K562 treated with DMSO at 1 percent for 4 hours (cell line): ENCODE measurements around the gene ERP29. TPM values are rescaled to one million over a fixed set of nuclear protein-coding genes. Genes with fewer than 3 reads are reported as not detected.

ENCODE experiments used
- total RNA-seq: library from RNA; unstranded; fragments of 300-600 nt; gene quantifications from 2 replicates; pipeline ENCODE4 v1.2.3, GENCODE V29; 2022; ENCODE audit not compliant: insufficient read depth

ERP29 gene
- 181 and 189 TPM in 2 replicates for total RNA-seq

DNA sequence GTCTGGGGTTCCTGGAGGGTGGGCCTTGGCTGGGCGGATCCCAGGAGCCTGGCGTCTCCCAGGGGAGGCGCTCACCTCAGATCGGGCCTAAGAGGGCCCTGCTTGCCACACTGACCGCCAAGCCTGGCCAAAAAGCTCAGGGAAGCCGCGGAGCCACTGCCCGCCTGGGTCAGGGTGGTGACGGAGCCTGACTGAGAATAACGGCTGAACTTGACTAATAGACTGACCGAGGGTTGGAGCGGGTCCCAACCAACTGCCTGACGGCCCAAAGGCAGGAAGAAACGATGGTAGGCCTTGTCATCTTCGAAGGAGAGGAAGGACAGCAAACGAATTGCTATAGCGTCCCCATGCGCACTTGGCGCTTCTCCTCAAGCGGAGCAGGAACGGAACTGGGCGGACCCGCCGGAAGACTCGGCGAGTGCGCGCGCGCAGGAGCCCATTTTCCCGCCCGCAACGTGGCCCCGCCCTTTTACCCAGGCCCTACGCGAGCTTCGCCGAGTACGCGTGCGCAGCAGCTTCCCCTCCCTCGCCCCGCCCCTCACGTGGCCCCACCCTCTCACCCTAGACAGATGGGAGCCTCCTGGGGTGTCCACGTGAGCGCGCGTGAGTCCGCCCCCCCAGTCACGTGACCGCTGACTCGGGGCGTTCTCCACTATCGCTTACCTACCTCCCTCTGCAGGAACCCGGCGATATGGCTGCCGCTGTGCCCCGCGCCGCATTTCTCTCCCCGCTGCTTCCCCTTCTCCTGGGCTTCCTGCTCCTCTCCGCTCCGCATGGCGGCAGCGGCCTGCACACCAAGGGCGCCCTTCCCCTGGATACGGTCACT is at the start of gene ERP29, which contains the start of gene TMEM116:
TSS of gene ERP29 (plus strand) at position 652 of the 826 bp plus-strand sequence. CDS start at position 692, 40 bp downstream.
TSS of gene TMEM116 (minus strand) at position 391 of the 826 bp plus-strand sequence. CDS start 7,895 bp downstream, outside the sequence.

Other genes starting within 250 kb of the ERP29 start
- gene ALDH2, start 246.5 kb upstream of the ERP29 start, total RNA-seq = 61.4 and 81.7 TPM in 2 replicates
- gene MAPKAPK5, start 171.2 kb upstream of the ERP29 start, total RNA-seq = 26.5 and 27.2 TPM in 2 replicates
- 14.6 and 18.6 TPM in 2 replicates for gene TMEM116, start 261 bp upstream of the ERP29 start, total RNA-seq
- gene NAA25, start 95.4 kb downstream of the ERP29 start, total RNA-seq = 6.2 and 8.1 TPM in 2 replicates
- 59.4 and 63.9 TPM in 2 replicates for gene TRAFD1, start 112.1 kb downstream of the ERP29 start, total RNA-seq